KMS-11 (cell line): ENCODE results near the gene KRABD2.

Source experiments
- H2AFZ ChIP-seq: fragments of 200-600 bp; sonication (generic); 2 replicates; pipeline ENCODE4 v1.6.1; 2016; ENCODE audit warnings: antibody characterized with exemption, mixed run types, low read depth
- H3K27ac ChIP-seq: fragments of 200-600 bp; sonication (generic); 2 replicates; pipeline ENCODE4 v1.6.1; 2016; ENCODE audit warnings: mild to moderate bottlenecking, mixed run types
- H3K27me3 ChIP-seq: fragments of 200-600 bp; sonication (generic); 2 replicates; pipeline ENCODE4 v1.6.1; 2017; ENCODE audit warnings: mild to moderate bottlenecking, low read depth, mixed run types, moderate library complexity; ENCODE audit not compliant: insufficient read depth
- H3K36me3 ChIP-seq: fragments of 200-600 bp; sonication (generic); 2 replicates; pipeline ENCODE4 v1.6.1; 2017; ENCODE audit warnings: mild to moderate bottlenecking, mixed run types; ENCODE audit not compliant: insufficient read depth
- H3K4me1 ChIP-seq: fragments of 200-600 bp; sonication (generic); 2 replicates; pipeline ENCODE4 v1.6.1; 2016; ENCODE audit warnings: mild to moderate bottlenecking, low read depth, mixed run types; ENCODE audit not compliant: poor library complexity, severe bottlenecking
- H3K4me2 ChIP-seq: fragments of 200-600 bp; sonication (generic); 2 replicates; pipeline ENCODE4 v1.7.0; 2016; ENCODE audit warnings: mild to moderate bottlenecking, mixed run types
- H3K4me3 ChIP-seq: fragments of 200-600 bp; sonication (generic); IDR thresholded peaks from 2 replicates; pipeline ENCODE4 v1.6.1; 2017; ENCODE audit warnings: low read depth, low read length, mixed read lengths; ENCODE audit not compliant: insufficient read depth
- H3K79me2 ChIP-seq: fragments of 200-600 bp; sonication (generic); 2 replicates; pipeline ENCODE4 v1.6.1; 2016; ENCODE audit warnings: low read depth, mixed run types; ENCODE audit not compliant: insufficient read depth
- H3K9ac ChIP-seq: fragments of 200-600 bp; sonication (generic); 2 replicates; pipeline ENCODE4 v1.6.1; 2016; ENCODE audit warnings: mild to moderate bottlenecking, mixed run types
- H4K20me1 ChIP-seq: fragments of 200-600 bp; sonication (generic); 2 replicates; pipeline ENCODE4 v1.6.1; 2016; ENCODE audit warnings: mild to moderate bottlenecking, mixed run types; ENCODE audit not compliant: insufficient read depth
- CTCF ChIP-seq: fragments of 200-600 bp; sonication (generic); conservative IDR thresholded peaks from 2 replicates; pipeline ENCODE4 v1.6.1; 2017; ENCODE audit warnings: low read depth, mild to moderate bottlenecking, antibody characterized with exemption, low read length, moderate library complexity, mixed read lengths

Gene KRABD2

GRCh38 chr17:8418471-8418870 lies 42.0 kb upstream of the KRABD2 start:
- Histone ChIP-seq H3K36me3 (no peaks in the 10 kb centered on the region), H3K4me3 (no peak overlapping the region), H3K79me2 (no peaks in the 10 kb centered on the region), H3K9ac (no peak overlapping the region), H2AFZ (no peak overlapping the region), H4K20me1 (no peaks in the 10 kb centered on the region), H3K4me1 (no peaks in the 10 kb centered on the region), H3K27me3 (no peaks in the 10 kb centered on the region), H3K4me2 (no peak overlapping the region), H3K27ac (no peak overlapping the region)
- TF ChIP-seq CTCF = no peak

GRCh38 chr17:8417806-8418205 lies 41.3 kb upstream of the KRABD2 start:
- no peak overlapping the region for H2AFZ ChIP-seq

GRCh38 chr17:8413938-8414337 lies 37.4 kb upstream of the KRABD2 start:
- no peak overlapping the region for H3K27ac ChIP-seq
- H3K4me1 ChIP-seq = no peaks in the 10 kb centered on the region
- no peak overlapping the region for H3K4me3 ChIP-seq
- H3K9ac ChIP-seq = no peak overlapping the region
- TF ChIP-seq CTCF = no peak
- H3K79me2 ChIP-seq = no peaks in the 10 kb centered on the region
- H2AFZ ChIP-seq = no peak overlapping the region
- H3K4me2 ChIP-seq = no peak overlapping the region
- no peaks in the 10 kb centered on the region for H3K36me3 ChIP-seq
- H4K20me1 ChIP-seq = no peaks in the 10 kb centered on the region
- no peaks in the 10 kb centered on the region for H3K27me3 ChIP-seq

More at GRCh38 chr17:8417806-8418205, 41.3 kb upstream of the KRABD2 start:
- H3K36me3 ChIP-seq = no peaks in the 10 kb centered on the region
- H3K4me1 ChIP-seq = no peaks in the 10 kb centered on the region
- H3K27me3 ChIP-seq = no peaks in the 10 kb centered on the region
- H3K4me3 ChIP-seq = no peak overlapping the region
- no peak overlapping the region for H3K4me2 ChIP-seq
- H3K9ac ChIP-seq = no peak overlapping the region
- H3K27ac ChIP-seq = no peak overlapping the region
- no peaks in the 10 kb centered on the region for H3K79me2 ChIP-seq
- no peaks in the 10 kb centered on the region for H4K20me1 ChIP-seq
- no peak for TF ChIP-seq CTCF

GRCh38 chr17:8413328-8413727 lies 36.8 kb upstream of the KRABD2 start:
- H3K4me3 ChIP-seq = no peak overlapping the region
- H2AFZ ChIP-seq = no peak overlapping the region
- H3K4me2 ChIP-seq = no peak overlapping the region

More at GRCh38 chr17:8413328-8413727, 36.8 kb upstream of the KRABD2 start:
- Histone ChIP-seq H3K27me3 (no peaks in the 10 kb centered on the region), H3K9ac (no peak overlapping the region), H3K4me1 (no peaks in the 10 kb centered on the region), H3K79me2 (no peaks in the 10 kb centered on the region), H3K27ac (no peak overlapping the region), H3K36me3 (no peaks in the 10 kb centered on the region), H4K20me1 (no peaks in the 10 kb centered on the region)
- TF ChIP-seq CTCF = no peak
